Endodermal cell (in vitro differentiated cells): ENCODE data around the gene NKAIN4. TPM values are rescaled to one million over a fixed set of nuclear protein-coding genes. Genes with fewer than 3 reads are reported as not detected.
A peak's percentile ranks its signal among the peaks of the same experiment; 100 is the strongest.

ENCODE experiments used
- DNase-seq: peaks from one replicate; pipeline ENCODE4 v3.0.0-alpha.2; 2017
- H3K27ac ChIP-seq: 2 replicates; pipeline ENCODE4 v1.5.1; 2013; ENCODE audit warnings: mild to moderate bottlenecking, low read depth, low read length, moderate library complexity
- H3K27me3 ChIP-seq: 2 replicates; pipeline ENCODE4 v1.6.1; 2013; ENCODE audit warnings: mild to moderate bottlenecking, low read length, moderate library complexity; ENCODE audit not compliant: insufficient read depth, control insufficient read depth, poor library complexity, severe bottlenecking
- H3K36me3 ChIP-seq: 2 replicates; pipeline ENCODE4 v1.7.0; 2013; ENCODE audit warnings: mild to moderate bottlenecking, low read length, moderate library complexity; ENCODE audit not compliant: control insufficient read depth, insufficient read depth
- H3K4me1 ChIP-seq: one replicate; pipeline ENCODE4 v1.7.0; 2013; ENCODE audit warnings: low read length; ENCODE audit not compliant: control insufficient read depth, insufficient read depth
- H3K4me3 ChIP-seq: 2 replicates; pipeline ENCODE4 v1.5.1; 2013; ENCODE audit warnings: mild to moderate bottlenecking, low read length, moderate library complexity
- H3K9ac ChIP-seq: 2 replicates; pipeline ENCODE4 v1.6.1; 2013; ENCODE audit warnings: mild to moderate bottlenecking, low read length, moderate library complexity; ENCODE audit not compliant: poor library complexity, severe bottlenecking; ENCODE audit errors: extremely low read depth
- H3K9me3 ChIP-seq: 2 replicates; pipeline ENCODE4 v1.6.1; 2013; ENCODE audit warnings: mild to moderate bottlenecking, low read length, moderate library complexity; ENCODE audit not compliant: control insufficient read depth
- H3K27ac Mint-ChIP-seq: 2 replicates; pipeline ENCODE4 v1.8.0; 2020; ENCODE audit warnings: mixed read lengths
- H3K27me3 Mint-ChIP-seq: 2 replicates; pipeline ENCODE4 v1.8.0; 2021; ENCODE audit warnings: mild to moderate bottlenecking, mixed read lengths; ENCODE audit not compliant: insufficient read depth
- H3K36me3 Mint-ChIP-seq: 2 replicates; pipeline ENCODE4 v1.8.0; 2020; ENCODE audit warnings: low read depth, mixed read lengths
- H3K4me1 Mint-ChIP-seq: 2 replicates; pipeline ENCODE4 v1.8.0; 2020; ENCODE audit warnings: mixed read lengths
- H3K4me3 Mint-ChIP-seq: 2 replicates; pipeline ENCODE4 v1.8.0; 2020; ENCODE audit warnings: mild to moderate bottlenecking, moderate library complexity, mixed read lengths
- H3K9me3 Mint-ChIP-seq: 2 replicates; pipeline ENCODE4 v1.8.0; 2020; ENCODE audit warnings: mild to moderate bottlenecking, mixed read lengths
- CTCF ChIP-seq: fragments of 200-600 bp; sonication (generic); conservative IDR thresholded peaks from 2 replicates; pipeline ENCODE4 v1.5.0; 2021; ENCODE audit warnings: antibody characterized with exemption, mild to moderate bottlenecking
- WGBS, 2 experiments: methylation state at CpG; one replicate each; pipeline versions ENCODE4 v1.1.5 to v1.1.7; 2013; ENCODE audit warnings: missing lambda C conversion rate in 2 of 2, mixed read lengths in 1 of 2; ENCODE audit not compliant: insufficient coverage in 1 of 2, insufficient read length in 1 of 2; 5-methylcytosine and 5-hydroxymethylcytosine counted together
- total RNA-seq, 2 donors: library from RNA; stranded (reverse); fragmentation: NEBNext Ultra II Directional in 1 of 2; extraction: Animal tissue kit (Norgen Biotek cat#: 25700) in 1 of 2; gene quantifications; 2 replicates in 1 of 2; 3 replicates in 1 of 2; pipeline ENCODE4 v1.2.1, GENCODE V29; 2021

Gene NKAIN4
- total RNA-seq, 2 donors from 2014 or later = 0.24 to 1.7 TPM

- no peaks in the 10 kb centered on the region for H3K27me3 Mint-ChIP-seq
- Histone ChIP-seq H3K27me3 (no peaks in the 10 kb centered on the region), H3K4me3 (no peak overlapping the region), H3K4me1 (peaks cover 3% of the 10 kb centered on the region), H3K9me3 (no peaks in the 10 kb centered on the region), H3K27ac (no peak overlapping the region), H3K36me3 (peaks cover 90% of the 10 kb centered on the region), H3K9ac (no peak overlapping the region)
- no peak for TF ChIP-seq CTCF
- H3K4me3 Mint-ChIP-seq = no peak overlapping the region
- WGBS, 2 experiments = 90 to 92% methylated on average over 4 to 6 of the region's 6 CpGs
- H3K9me3 Mint-ChIP-seq = no peaks in the 10 kb centered on the region
- H3K36me3 Mint-ChIP-seq = peaks cover 86% of the 10 kb centered on the region
- DNase-seq = no peak
- peaks cover 12% of the 10 kb centered on the region for H3K4me1 Mint-ChIP-seq
- H3K27ac Mint-ChIP-seq = no peak overlapping the region
Measured at GRCh38 chr20:63208346-63208909, 45.8 kb downstream of the NKAIN4 start.

- Mint-ChIP-seq H3K36me3 (peaks cover 87% of the 10 kb centered on the region), H3K27ac (no peak overlapping the region), H3K4me3 (no peak overlapping the region), H3K4me1 (peaks cover under 1% of the 10 kb centered on the region), H3K27me3 (no peaks in the 10 kb centered on the region), H3K9me3 (no peaks in the 10 kb centered on the region)
- H3K9me3 ChIP-seq = no peaks in the 10 kb centered on the region
- no peak for TF ChIP-seq CTCF
- H3K27ac ChIP-seq = no peak overlapping the region
- no peak overlapping the region for H3K9ac ChIP-seq
- H3K36me3 ChIP-seq = peaks cover 90% of the 10 kb centered on the region
- DNase-seq = no peak
- H3K27me3 ChIP-seq = no peaks in the 10 kb centered on the region
- no peak overlapping the region for H3K4me3 ChIP-seq
- WGBS, 2 experiments = 93 to 96% methylated on average over 9 to 11 of the region's 11 CpGs
- no peaks in the 10 kb centered on the region for H3K4me1 ChIP-seq
Measured at GRCh38 chr20:63206878-63207277, 47.4 kb downstream of the NKAIN4 start.

- no peaks in the 10 kb centered on the region for H3K4me1 Mint-ChIP-seq
- Histone ChIP-seq H3K27me3 (no peaks in the 10 kb centered on the region), H3K4me1 (no peaks in the 10 kb centered on the region), H3K36me3 (peaks cover 90% of the 10 kb centered on the region), H3K4me3 (no peak overlapping the region), H3K9me3 (no peaks in the 10 kb centered on the region), H3K9ac (no peak overlapping the region), H3K27ac (no peak overlapping the region)
- H3K36me3 Mint-ChIP-seq = peaks cover 88% of the 10 kb centered on the region
- no peak overlapping the region for H3K4me3 Mint-ChIP-seq
- no peak for TF ChIP-seq CTCF
- DNase-seq = no peak
- H3K27ac Mint-ChIP-seq = peak overlapping the region; percentile 6
- WGBS, 2 experiments = 95 to 97% methylated on average over 9 to 10 of the region's 10 CpGs
- no peaks in the 10 kb centered on the region for H3K9me3 Mint-ChIP-seq
- no peaks in the 10 kb centered on the region for H3K27me3 Mint-ChIP-seq
Measured at GRCh38 chr20:63205896-63206295, 48.4 kb downstream of the NKAIN4 start.
